Measurements from ENCODE around the gene SLC39A10. TPM values are rescaled to one million over a fixed set of nuclear protein-coding genes. Genes with fewer than 3 reads are reported as not detected.

SLC39A10 gene
- total and polyA plus RNA-seq, 9 of the 15 experiments (the other 6 are each of a cell fraction or from before 2014, with no cell fraction given), result 12.5 to 40.1 (median 23.1) TPM

GRCh38 chr2:195657634-195658540 is 861 bp downstream of the SLC39A10 start (continued):
- TF ChIP-seq KLF13 (tag; IDR thresholded peaks at IDR 0.05; ENCODE audit: borderline replicate concordance, low read depth), result no peak
- TF ChIP-seq SNIP1 (IDR thresholded peaks at IDR 0.05; ENCODE audit: low read depth), result no peak
- TF ChIP-seq HINFP (tag; conservative IDR thresholded peaks at IDR 0.05; ENCODE audit: low read depth), result no peak
- TF ChIP-seq HMG20A (CRISPR knock-in tag; conservative IDR thresholded peaks at IDR 0.05), result no peak
- TF ChIP-seq, protein P1, sequence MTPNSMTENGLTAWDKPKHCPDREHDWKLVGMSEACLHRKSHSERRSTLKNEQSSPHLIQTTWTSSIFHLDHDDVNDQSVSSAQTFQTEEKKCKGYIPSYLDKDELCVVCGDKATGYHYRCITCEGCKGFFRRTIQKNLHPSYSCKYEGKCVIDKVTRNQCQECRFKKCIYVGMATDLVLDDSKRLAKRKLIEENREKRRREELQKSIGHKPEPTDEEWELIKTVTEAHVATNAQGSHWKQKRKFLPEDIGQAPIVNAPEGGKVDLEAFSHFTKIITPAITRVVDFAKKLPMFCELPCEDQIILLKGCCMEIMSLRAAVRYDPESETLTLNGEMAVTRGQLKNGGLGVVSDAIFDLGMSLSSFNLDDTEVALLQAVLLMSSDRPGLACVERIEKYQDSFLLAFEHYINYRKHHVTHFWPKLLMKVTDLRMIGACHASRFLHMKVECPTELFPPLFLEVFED (CRISPR knock-in tag; conservative IDR thresholded peaks at IDR 0.05), result 0 out of 2 replicates have a peak, but pooled peaks have one; percentile 5
- peak; percentile 71 for TF ChIP-seq HNRNPUL1 (IDR thresholded peaks at IDR 0.05; ENCODE audit: low read length)
- no peak for TF ChIP-seq BRCA1 (IDR thresholded peaks at IDR 0.05)
- no peak for TF ChIP-seq BRCA1 (CRISPR knock-in tag; IDR thresholded peaks at IDR 0.05)
- TF ChIP-seq ZC3H4 (CRISPR knock-in tag; IDR thresholded peaks at IDR 0.05; ENCODE audit: borderline replicate concordance), result peak; percentile 73; the same call in 1 of the 2 replicates
- no peak for TF ChIP-seq MCM3 (IDR thresholded peaks at IDR 0.05)
- no peak for TF ChIP-seq RFX7 (CRISPR knock-in tag; IDR thresholded peaks at IDR 0.05)
- no peak for TF ChIP-seq ZSCAN32 (CRISPR knock-in tag; IDR thresholded peaks at IDR 0.05)
- TF ChIP-seq STAT5A (IDR thresholded peaks at IDR 0.05; ENCODE audit: borderline replicate concordance, low read length), result no peak
- TF ChIP-seq BDP1 (IDR thresholded peaks at IDR 0.05; ENCODE audit: insufficient read depth, insufficient read length), result no peak
- TF ChIP-seq PRMT5 (CRISPR knock-in tag; IDR thresholded peaks at IDR 0.05), result no peak
- TF ChIP-seq FIP1L1 (IDR thresholded peaks at IDR 0.05; ENCODE audit: low read depth, low read length, poor library complexity, severe bottlenecking), result peak; percentile 51
- TF ChIP-seq, protein P2, sequence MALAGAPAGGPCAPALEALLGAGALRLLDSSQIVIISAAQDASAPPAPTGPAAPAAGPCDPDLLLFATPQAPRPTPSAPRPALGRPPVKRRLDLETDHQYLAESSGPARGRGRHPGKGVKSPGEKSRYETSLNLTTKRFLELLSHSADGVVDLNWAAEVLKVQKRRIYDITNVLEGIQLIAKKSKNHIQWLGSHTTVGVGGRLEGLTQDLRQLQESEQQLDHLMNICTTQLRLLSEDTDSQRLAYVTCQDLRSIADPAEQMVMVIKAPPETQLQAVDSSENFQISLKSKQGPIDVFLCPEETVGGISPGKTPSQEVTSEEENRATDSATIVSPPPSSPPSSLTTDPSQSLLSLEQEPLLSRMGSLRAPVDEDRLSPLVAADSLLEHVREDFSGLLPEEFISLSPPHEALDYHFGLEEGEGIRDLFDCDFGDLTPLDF (CRISPR knock-in tag; IDR thresholded peaks at IDR 0.05), result no peak
- TF ChIP-seq, protein P3, sequence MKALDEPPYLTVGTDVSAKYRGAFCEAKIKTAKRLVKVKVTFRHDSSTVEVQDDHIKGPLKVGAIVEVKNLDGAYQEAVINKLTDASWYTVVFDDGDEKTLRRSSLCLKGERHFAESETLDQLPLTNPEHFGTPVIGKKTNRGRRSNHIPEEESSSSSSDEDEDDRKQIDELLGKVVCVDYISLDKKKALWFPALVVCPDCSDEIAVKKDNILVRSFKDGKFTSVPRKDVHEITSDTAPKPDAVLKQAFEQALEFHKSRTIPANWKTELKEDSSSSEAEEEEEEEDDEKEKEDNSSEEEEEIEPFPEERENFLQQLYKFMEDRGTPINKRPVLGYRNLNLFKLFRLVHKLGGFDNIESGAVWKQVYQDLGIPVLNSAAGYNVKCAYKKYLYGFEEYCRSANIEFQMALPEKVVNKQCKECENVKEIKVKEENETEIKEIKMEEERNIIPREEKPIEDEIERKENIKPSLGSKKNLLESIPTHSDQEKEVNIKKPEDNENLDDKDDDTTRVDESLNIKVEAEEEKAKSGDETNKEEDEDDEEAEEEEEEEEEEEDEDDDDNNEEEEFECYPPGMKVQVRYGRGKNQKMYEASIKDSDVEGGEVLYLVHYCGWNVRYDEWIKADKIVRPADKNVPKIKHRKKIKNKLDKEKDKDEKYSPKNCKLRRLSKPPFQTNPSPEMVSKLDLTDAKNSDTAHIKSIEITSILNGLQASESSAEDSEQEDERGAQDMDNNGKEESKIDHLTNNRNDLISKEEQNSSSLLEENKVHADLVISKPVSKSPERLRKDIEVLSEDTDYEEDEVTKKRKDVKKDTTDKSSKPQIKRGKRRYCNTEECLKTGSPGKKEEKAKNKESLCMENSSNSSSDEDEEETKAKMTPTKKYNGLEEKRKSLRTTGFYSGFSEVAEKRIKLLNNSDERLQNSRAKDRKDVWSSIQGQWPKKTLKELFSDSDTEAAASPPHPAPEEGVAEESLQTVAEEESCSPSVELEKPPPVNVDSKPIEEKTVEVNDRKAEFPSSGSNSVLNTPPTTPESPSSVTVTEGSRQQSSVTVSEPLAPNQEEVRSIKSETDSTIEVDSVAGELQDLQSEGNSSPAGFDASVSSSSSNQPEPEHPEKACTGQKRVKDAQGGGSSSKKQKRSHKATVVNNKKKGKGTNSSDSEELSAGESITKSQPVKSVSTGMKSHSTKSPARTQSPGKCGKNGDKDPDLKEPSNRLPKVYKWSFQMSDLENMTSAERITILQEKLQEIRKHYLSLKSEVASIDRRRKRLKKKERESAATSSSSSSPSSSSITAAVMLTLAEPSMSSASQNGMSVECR (CRISPR knock-in tag; IDR thresholded peaks at IDR 0.05), result 0 out of 2 replicates have a peak, but pooled peaks have one; percentile 13

Data from K562 (cell line).